HG03135 (cell line): Measurements from ENCODE around the gene TLE6.
A peak's percentile ranks its signal among the peaks of the same experiment; 100 is the strongest.
"Not testable (repeated sequence)": the region's sequence is repeated elsewhere in the genome, so short reads cannot be mapped to it uniquely, and the experiment has no call there.

Source experiments
- ATAC-seq: cut with Tn5 transposase; IDR thresholded peaks from one replicate; pipeline ENCODE4 v1.9.1; 2021; ENCODE audit warnings: mild to moderate bottlenecking, moderate library complexity; ENCODE audit not compliant: unreplicated experiment

The TLE6 gene

GRCh38 chr19:2977001-2977745, at the start of gene TLE6:
TLE6 (plus strand) TSS chr19:2977564; CDS start chr19:2978234, 670 bp downstream.
- ATAC-seq = peak; percentile 93

GRCh38 chr19:2933490-2933910, 43.9 kb upstream of the TLE6 start:
- ATAC-seq = no peak

- ATAC-seq = not testable (repeated sequence)
Observed at GRCh38 chr19:2935863-2936262, 41.5 kb upstream of the TLE6 start.

- ATAC-seq = no peak
Observed at GRCh38 chr19:2942928-2943640, 34.3 kb upstream of the TLE6 start.

- no peak for ATAC-seq
Observed at GRCh38 chr19:2944403-2944774, 33.0 kb upstream of the TLE6 start.

GRCh38 chr19:2944775-2945574, 32.4 kb upstream of the TLE6 start, which contains the start of gene ZNF77:
ZNF77 (minus strand) TSS chr19:2944971; CDS start chr19:2944840, 131 bp downstream.
- ATAC-seq = peak; percentile 95

- no peak for ATAC-seq
Observed at GRCh38 chr19:2945575-2946184, 31.7 kb upstream of the TLE6 start.

- ATAC-seq = peak; percentile 8
Observed at GRCh38 chr19:2949939-2950285, 27.5 kb upstream of the TLE6 start.

- peak; percentile 92 for ATAC-seq
Observed at GRCh38 chr19:2950286-2951124, 26.9 kb upstream of the TLE6 start.

GRCh38 chr19:2952953-2953481, 24.3 kb upstream of the TLE6 start:
- ATAC-seq = no peak

GRCh38 chr19:2957160-2957559, 20.2 kb upstream of the TLE6 start:
- no peak for ATAC-seq

- no peak for ATAC-seq
Observed at GRCh38 chr19:2960120-2960519, 17.2 kb upstream of the TLE6 start.

GRCh38 chr19:2962018-2962670, 15.2 kb upstream of the TLE6 start:
- no peak for ATAC-seq

- no peak for ATAC-seq
Observed at GRCh38 chr19:2963122-2963521, 14.2 kb upstream of the TLE6 start.

- not testable (repeated sequence) for ATAC-seq
Observed at GRCh38 chr19:2963631-2964030, 13.7 kb upstream of the TLE6 start.

- ATAC-seq = no peak
Observed at GRCh38 chr19:2964874-2965273, 12.5 kb upstream of the TLE6 start.

GRCh38 chr19:2967972-2968371, 9.4 kb upstream of the TLE6 start:
- ATAC-seq = no peak

- ATAC-seq = no peak
Observed at GRCh38 chr19:2969104-2969504, 8.3 kb upstream of the TLE6 start.

GRCh38 chr19:2970201-2970835, 7.0 kb upstream of the TLE6 start:
- ATAC-seq = no peak
